GM13976 (cell line): ENCODE results near the gene GLYR1.

Source experiments
- DNase-seq: peaks from one replicate; pipeline ENCODE4 v3.0.0; 2012; ENCODE audit warnings: low spot score
- CTCF ChIP-seq: IDR thresholded peaks from 2 replicates; pipeline ENCODE4 v1.5.1; 2012; ENCODE audit warnings: borderline replicate concordance, mild to moderate bottlenecking; ENCODE audit not compliant: insufficient read depth; ENCODE audit errors: extremely low read depth, missing control alignments, control extremely low read depth
- in situ Hi-C: fragments of 300-500 bp; cut with MboI; formaldehyde crosslinking; loops from one replicate; pipeline ENCODE4 v1.12.0; 2022; ENCODE audit warnings: low sequenced_read_pairs, mixed read lengths, inconsistent platforms; ENCODE audit not compliant: unreplicated experiment

The GLYR1 gene

GRCh38 chr16:4777339-4778049 is 69.6 kb downstream of the GLYR1 start:
- in situ Hi-C loops, result no loop called here
- no peak for TF ChIP-seq CTCF
- no peak for DNase-seq

GRCh38 chr16:4776141-4776705 is 70.9 kb downstream of the GLYR1 start:
- no peak for DNase-seq
- in situ Hi-C loops, result no loop called here
- no peak for TF ChIP-seq CTCF

- no peak for TF ChIP-seq CTCF
- in situ Hi-C loops, result no loop called here
- DNase-seq, result no peak
Observed at GRCh38 chr16:4775005-4775404, 72.1 kb downstream of the GLYR1 start.

- TF ChIP-seq CTCF, result no peak
- in situ Hi-C loops, result no loop called here
- DNase-seq, result no peak
Observed at GRCh38 chr16:4772351-4772750, 74.7 kb downstream of the GLYR1 start.

GRCh38 chr16:4771646-4772045 is 75.4 kb downstream of the GLYR1 start:
- no peak for DNase-seq
- in situ Hi-C loops, result no loop called here
- no peak for TF ChIP-seq CTCF

- in situ Hi-C loops, result no loop called here
- TF ChIP-seq CTCF, result no peak
- no peak for DNase-seq
Observed at GRCh38 chr16:4769306-4769638, 77.8 kb downstream of the GLYR1 start.
